22Rv1 (cell line): ENCODE measurements around the gene SLC1A6.

Experiments
- CTCF ChIP-seq: fragments of 450-650 bp; IDR thresholded peaks from 2 replicates; pipeline ENCODE4 v1.5.1; 2017; ENCODE audit warnings: mild to moderate bottlenecking
- ZFX ChIP-seq: fragments of 450-650 bp; IDR thresholded peaks from 2 replicates; pipeline ENCODE4 v1.6.1; 2017; ENCODE audit warnings: antibody characterized with exemption, borderline replicate concordance

GRCh38 chr19:15025217-15025616 lies 45.6 kb upstream of the SLC1A6 start:
- TF ChIP-seq CTCF, result peak; percentile 57
- TF ChIP-seq ZFX, result no peak
